Stimulated activated CD8-positive, alpha-beta memory T cell treated with anti-CD3 and anti-CD28 coated beads, Interleukin-4, amount 100 ng/mL, for 48 hours (primary cell): Measurements from ENCODE around the gene L3MBTL3.
A peak's percentile ranks its signal among the peaks of the same experiment; 100 is the strongest.
"Not testable (repeated sequence)": the region's sequence is repeated elsewhere in the genome, so short reads cannot be mapped to it uniquely, and the experiment has no call there.

Experiments
- DNase-seq: peaks from one replicate; pipeline ENCODE4 v3.0.0-alpha.2; 2020

Gene L3MBTL3

GRCh38 chr6:130147111-130147510, 128.7 kb downstream of the L3MBTL3 start:
- DNase-seq: no peak

GRCh38 chr6:130148181-130148580, 129.8 kb downstream of the L3MBTL3 start:
- DNase-seq: no peak

- not testable (repeated sequence) for DNase-seq
Observed at GRCh38 chr6:130149016-130149415, 130.6 kb downstream of the L3MBTL3 start.

GRCh38 chr6:130150906-130151305, 132.5 kb downstream of the L3MBTL3 start:
- no peak for DNase-seq

- DNase-seq: no peak
Observed at GRCh38 chr6:130152908-130153510, 134.6 kb downstream of the L3MBTL3 start.

- no peak for DNase-seq
Observed at GRCh38 chr6:130156908-130157307, 138.5 kb downstream of the L3MBTL3 start.

GRCh38 chr6:130158056-130158455, 139.7 kb downstream of the L3MBTL3 start:
- no peak for DNase-seq

- DNase-seq: no peak
Observed at GRCh38 chr6:130158548-130158947, 140.2 kb downstream of the L3MBTL3 start.

GRCh38 chr6:130159956-130160355, 141.6 kb downstream of the L3MBTL3 start:
- DNase-seq: no peak

- DNase-seq: no peak
Observed at GRCh38 chr6:130161683-130162404, 143.5 kb downstream of the L3MBTL3 start.

GRCh38 chr6:130162421-130162820, 144.0 kb downstream of the L3MBTL3 start:
- no peak for DNase-seq

- DNase-seq: no peak
Observed at GRCh38 chr6:130163266-130163665, 144.9 kb downstream of the L3MBTL3 start.

- DNase-seq: no peak
Observed at GRCh38 chr6:130164251-130164650, 145.9 kb downstream of the L3MBTL3 start.

GRCh38 chr6:130167655-130168054, 149.3 kb downstream of the L3MBTL3 start:
- no peak for DNase-seq

GRCh38 chr6:130170160-130170559, 151.8 kb downstream of the L3MBTL3 start:
- DNase-seq: not testable (repeated sequence)

- not testable (repeated sequence) for DNase-seq
Observed at GRCh38 chr6:130173377-130174004, 155.1 kb downstream of the L3MBTL3 start.

- DNase-seq: no peak
Observed at GRCh38 chr6:130176378-130176777, 158.0 kb downstream of the L3MBTL3 start.

GRCh38 chr6:130178692-130179091, 160.3 kb downstream of the L3MBTL3 start:
- no peak for DNase-seq

GRCh38 chr6:130182466-130182865, 164.1 kb downstream of the L3MBTL3 start:
- no peak for DNase-seq

GRCh38 chr6:130183271-130184222, 165.2 kb downstream of the L3MBTL3 start:
- peak; percentile 45 for DNase-seq

- DNase-seq: no peak
Observed at GRCh38 chr6:130185658-130186057, 167.3 kb downstream of the L3MBTL3 start.

GRCh38 chr6:130187335-130188206, 169.2 kb downstream of the L3MBTL3 start:
- no peak for DNase-seq
